Dendritic cell treated with granulocyte-macrophage colony-stimulating factor and Interleukin-4, amounts not matched to agents 40 ng/mL and 50 ng/mL, for 4 days (primary cell): ENCODE results near the gene KIF5A.
"Not testable (repeated sequence)": the region's sequence is repeated elsewhere in the genome, so short reads cannot be mapped to it uniquely, and the experiment has no call there.

Experiments used
- H3K27ac Mint-ChIP-seq: one replicate; pipeline ENCODE4 v1.8.0; 2022; ENCODE audit warnings: mild to moderate bottlenecking, mixed read lengths
- H3K27me3 Mint-ChIP-seq: one replicate; pipeline ENCODE4 v1.8.0; 2022; ENCODE audit warnings: mild to moderate bottlenecking, mixed read lengths
- H3K36me3 Mint-ChIP-seq: one replicate; pipeline ENCODE4 v1.8.0; 2022; ENCODE audit warnings: low read depth, mixed read lengths
- H3K4me1 Mint-ChIP-seq: one replicate; pipeline ENCODE4 v1.8.0; 2022; ENCODE audit warnings: low read depth, mixed read lengths
- H3K4me3 Mint-ChIP-seq: one replicate; pipeline ENCODE4 v1.8.0; 2022; ENCODE audit warnings: mild to moderate bottlenecking, moderate library complexity, mixed read lengths
- H3K9me3 Mint-ChIP-seq: one replicate; pipeline ENCODE4 v1.8.0; 2022; ENCODE audit warnings: mixed read lengths
- intact Hi-C: fragments of 100-400 bp; cut with micrococcal nuclease; formaldehyde crosslinking; loops from one replicate; pipeline ENCODE4 v1.15.0; 2022

KIF5A gene

DNA sequence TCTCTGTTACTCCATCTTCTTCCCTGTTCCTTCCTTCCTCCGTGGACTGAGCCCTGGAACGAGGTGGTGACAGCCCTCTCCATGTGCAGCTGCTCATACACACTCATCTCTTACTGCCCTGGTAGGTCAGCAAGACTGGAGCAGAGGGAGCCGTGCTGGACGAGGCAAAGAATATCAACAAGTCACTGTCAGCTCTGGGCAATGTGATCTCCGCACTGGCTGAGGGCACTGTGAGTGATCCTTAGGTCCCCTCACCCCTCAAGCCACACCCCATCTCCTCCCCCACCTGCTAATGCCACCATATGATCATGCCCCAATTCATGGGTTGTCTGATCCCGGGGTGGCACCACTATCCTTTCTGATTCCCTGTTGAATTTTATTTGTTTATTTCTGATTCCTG lies 19.0 kb downstream of the KIF5A start:
- H3K27ac Mint-ChIP-seq: no peak overlapping the region
- no peaks in the 10 kb centered on the region for H3K4me1 Mint-ChIP-seq
- H3K36me3 Mint-ChIP-seq: no peaks in the 10 kb centered on the region
- intact Hi-C loops: no loop called here
- peaks cover 13% of the 10 kb centered on the region for H3K27me3 Mint-ChIP-seq
- no peak overlapping the region for H3K4me3 Mint-ChIP-seq
- no peaks in the 10 kb centered on the region for H3K9me3 Mint-ChIP-seq

DNA sequence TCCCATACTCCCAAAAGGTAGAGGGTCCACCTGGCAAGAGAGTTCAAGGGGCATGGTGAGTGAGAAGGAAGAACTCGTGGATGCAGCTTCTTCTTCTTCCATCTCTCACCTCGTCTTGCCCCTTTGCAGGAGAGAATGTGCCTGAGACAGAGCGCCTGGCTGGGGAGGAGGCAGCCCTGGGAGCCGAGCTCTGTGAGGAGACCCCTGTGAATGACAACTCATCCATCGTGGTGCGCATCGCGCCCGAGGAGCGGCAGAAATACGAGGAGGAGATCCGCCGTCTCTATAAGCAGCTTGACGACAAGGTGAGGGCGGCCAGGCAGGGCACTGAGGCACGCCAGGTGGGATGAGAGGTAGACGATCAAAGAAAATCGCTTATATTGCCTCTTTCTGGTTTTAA lies 20.0 kb downstream of the KIF5A start:
- intact Hi-C loops: no loop called here
- no peak overlapping the region for H3K4me3 Mint-ChIP-seq

DNA sequence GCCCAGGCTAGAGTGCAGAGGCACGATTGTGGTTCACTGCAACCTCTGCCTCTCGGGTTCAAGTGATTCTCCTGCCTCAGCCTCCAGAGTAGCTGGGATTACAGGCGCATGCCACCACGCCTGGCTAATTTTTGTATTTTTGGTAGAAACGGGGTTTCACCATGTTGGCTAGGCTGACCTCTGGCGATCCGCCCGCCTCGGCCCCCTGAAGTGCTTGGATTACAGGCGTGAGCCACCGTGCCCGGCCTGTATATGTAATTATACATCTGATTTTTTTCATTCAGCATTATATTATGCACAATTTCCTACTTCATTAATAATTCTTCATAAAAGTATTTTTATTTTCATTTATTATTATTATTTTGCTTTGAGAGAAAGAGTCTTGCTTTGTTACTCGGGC lies 20.6 kb downstream of the KIF5A start:
- H3K4me3 Mint-ChIP-seq, H3K9me3 Mint-ChIP-seq, intact Hi-C loops, H3K27ac Mint-ChIP-seq, H3K4me1 Mint-ChIP-seq, H3K27me3 Mint-ChIP-seq, H3K36me3 Mint-ChIP-seq: not testable (repeated sequence)

More for the DNA sequence above, 20.0 kb downstream of the KIF5A start:
- Mint-ChIP-seq H3K27ac (no peak overlapping the region), H3K9me3 (no peaks in the 10 kb centered on the region), H3K36me3 (no peaks in the 10 kb centered on the region), H3K27me3 (peaks cover 5% of the 10 kb centered on the region), H3K4me1 (no peaks in the 10 kb centered on the region)

- Mint-ChIP-seq H3K36me3 (no peaks in the 10 kb centered on the region), H3K9me3 (no peaks in the 10 kb centered on the region), H3K4me3 (no peak overlapping the region), H3K27ac (no peak overlapping the region), H3K4me1 (no peaks in the 10 kb centered on the region), H3K27me3 (peaks cover 11% of the 10 kb centered on the region)
- intact Hi-C loops: no loop called here
These were observed 22.3 kb downstream of the KIF5A start for GRCh38 chr12:57571926-57572762.

DNA sequence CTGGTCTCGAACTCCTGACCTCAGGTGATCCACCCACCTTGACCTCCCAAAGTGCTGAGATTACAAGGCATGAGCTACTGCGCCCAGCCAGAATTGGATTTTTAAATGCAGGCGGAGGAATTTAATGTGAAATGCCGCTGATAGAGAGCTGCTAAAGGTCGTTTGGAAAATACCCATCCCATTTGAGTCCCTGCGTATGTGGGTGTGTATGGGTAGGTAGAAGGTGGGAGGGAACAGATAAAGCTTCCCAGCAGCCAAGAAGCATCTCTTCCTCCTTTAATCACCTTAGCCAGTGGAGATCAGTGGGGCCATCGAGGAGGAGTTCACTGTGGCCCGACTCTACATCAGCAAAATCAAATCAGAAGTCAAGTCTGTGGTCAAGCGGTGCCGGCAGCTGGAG lies 25.0 kb downstream of the KIF5A start:
- Mint-ChIP-seq H3K4me3 (no peak overlapping the region), H3K27ac (no peak overlapping the region), H3K9me3 (no peaks in the 10 kb centered on the region), H3K4me1 (no peaks in the 10 kb centered on the region), H3K27me3 (peaks cover 15% of the 10 kb centered on the region), H3K36me3 (no peaks in the 10 kb centered on the region)
- intact Hi-C loops: no loop called here

GRCh38 chr12:57575771-57576612 lies 26.1 kb downstream of the KIF5A start:
- no peak overlapping the region for H3K4me3 Mint-ChIP-seq
- H3K27me3 Mint-ChIP-seq: peaks cover 18% of the 10 kb centered on the region
- no peaks in the 10 kb centered on the region for H3K36me3 Mint-ChIP-seq
- H3K27ac Mint-ChIP-seq: no peak overlapping the region
- no peaks in the 10 kb centered on the region for H3K4me1 Mint-ChIP-seq
- intact Hi-C loops: no loop called here
- H3K9me3 Mint-ChIP-seq: no peaks in the 10 kb centered on the region

- no peaks in the 10 kb centered on the region for H3K9me3 Mint-ChIP-seq
- H3K27ac Mint-ChIP-seq: no peak overlapping the region
- peaks cover 18% of the 10 kb centered on the region for H3K27me3 Mint-ChIP-seq
- H3K36me3 Mint-ChIP-seq: no peaks in the 10 kb centered on the region
- no peak overlapping the region for H3K4me3 Mint-ChIP-seq
- intact Hi-C loops: no loop called here
- H3K4me1 Mint-ChIP-seq: no peaks in the 10 kb centered on the region
These were observed 26.8 kb downstream of the KIF5A start for GRCh38 chr12:57576613-57577160.

DNA sequence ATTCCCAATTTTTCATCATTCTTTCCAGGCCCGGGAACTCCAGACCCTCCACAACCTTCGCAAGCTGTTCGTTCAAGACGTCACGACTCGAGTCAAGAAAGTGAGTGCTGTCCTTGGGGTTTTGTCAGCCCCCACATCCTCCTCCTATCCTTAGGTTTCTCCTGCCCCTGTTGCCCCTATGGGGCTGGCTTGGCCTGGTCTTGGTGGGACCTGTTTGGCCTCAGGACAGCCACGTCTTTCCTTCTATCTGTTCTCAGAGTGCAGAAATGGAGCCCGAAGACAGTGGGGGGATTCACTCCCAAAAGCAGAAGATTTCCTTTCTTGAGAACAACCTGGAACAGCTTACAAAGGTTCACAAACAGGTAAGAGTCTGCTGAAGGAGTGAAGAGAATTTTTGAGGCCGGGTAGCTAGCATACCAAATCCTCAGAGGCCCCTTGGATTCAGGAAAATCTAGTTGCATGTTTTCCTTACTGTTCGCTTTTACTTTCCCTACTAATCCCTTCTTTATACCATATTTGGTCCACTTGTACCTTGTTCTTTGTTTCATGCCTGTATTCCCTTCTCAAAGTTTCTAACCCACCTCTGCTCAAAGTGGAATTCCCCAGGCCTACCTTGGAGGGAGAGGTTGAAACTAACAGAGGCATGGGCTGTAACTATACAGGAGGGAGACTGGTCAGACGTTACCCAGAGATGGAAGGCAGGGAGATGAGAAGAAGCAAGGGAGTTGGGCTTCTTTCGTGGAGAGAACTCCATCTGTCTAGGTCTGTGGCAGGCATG lies 28.3 kb downstream of the KIF5A start:
- Mint-ChIP-seq H3K9me3 (no peaks in the 10 kb centered on the region), H3K27me3 (peaks cover 28% of the 10 kb centered on the region), H3K4me1 (peaks cover 3% of the 10 kb centered on the region), H3K4me3 (no peak overlapping the region), H3K27ac (no peak overlapping the region), H3K36me3 (no peaks in the 10 kb centered on the region)
- intact Hi-C loops: no loop called here

DNA sequence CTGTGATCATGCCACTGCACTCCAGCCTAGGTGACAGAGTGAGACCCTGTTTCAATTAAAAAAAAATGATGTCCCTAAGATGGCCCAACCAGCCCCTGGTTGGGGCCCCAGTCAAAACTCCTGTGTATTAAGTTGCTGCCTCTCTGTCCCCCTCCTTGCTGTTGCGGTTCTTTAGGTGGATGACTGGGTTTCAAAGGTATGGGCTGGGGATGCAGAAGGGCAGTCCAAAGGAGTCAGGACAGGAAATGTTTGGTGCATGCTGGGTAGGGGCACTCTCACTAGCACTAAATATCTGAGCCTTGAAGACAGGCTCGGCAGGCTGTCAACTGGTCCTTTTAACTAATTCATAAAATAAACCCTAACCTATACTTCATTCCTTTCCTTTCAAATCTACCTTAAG lies 29.2 kb downstream of the KIF5A start:
- Mint-ChIP-seq H3K9me3 (no peaks in the 10 kb centered on the region), H3K36me3 (no peaks in the 10 kb centered on the region), H3K27ac (no peak overlapping the region), H3K4me1 (peaks cover 11% of the 10 kb centered on the region), H3K4me3 (no peak overlapping the region), H3K27me3 (peaks cover 32% of the 10 kb centered on the region)
- intact Hi-C loops: no loop called here

DNA sequence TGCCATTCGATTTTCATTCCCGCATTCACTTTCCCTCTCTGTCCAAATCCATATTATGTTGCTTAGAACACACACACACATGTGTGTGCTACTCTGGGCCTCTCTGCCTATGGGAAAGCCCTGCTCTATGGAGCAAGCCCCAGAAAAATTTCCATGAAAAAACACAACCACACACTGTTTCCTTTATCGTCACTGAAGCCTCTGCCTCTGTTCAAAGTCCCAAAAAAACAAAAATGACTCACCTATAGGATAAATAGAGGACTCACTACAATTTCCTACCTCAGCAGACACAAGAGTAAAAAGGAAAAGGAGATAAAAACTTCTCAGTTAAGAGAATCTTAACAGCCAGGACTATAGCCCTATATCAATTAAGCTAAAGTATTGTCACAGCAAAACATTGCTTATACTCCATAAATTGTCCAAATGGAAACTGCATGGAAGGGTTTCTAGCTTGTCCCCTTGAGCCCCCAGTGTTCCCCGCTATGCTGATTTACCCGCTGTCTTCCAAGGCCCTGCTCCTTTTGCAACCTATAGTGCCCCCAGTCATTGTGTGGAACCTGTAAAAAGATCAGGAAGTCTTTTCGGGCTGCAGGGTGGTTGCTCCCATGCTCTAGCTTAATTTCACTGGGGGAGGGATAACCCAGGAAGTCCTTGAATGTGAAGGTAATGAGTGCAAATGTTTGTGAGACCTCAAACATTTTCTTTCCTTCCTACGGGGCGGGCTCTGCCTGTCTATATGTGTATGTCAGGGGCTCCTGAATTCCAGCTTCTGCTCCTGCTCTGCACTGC lies 30.0 kb downstream of the KIF5A start:
- Mint-ChIP-seq H3K9me3 (no peaks in the 10 kb centered on the region), H3K27ac (no peak overlapping the region), H3K4me1 (peaks cover 20% of the 10 kb centered on the region), H3K27me3 (peaks cover 31% of the 10 kb centered on the region), H3K36me3 (no peaks in the 10 kb centered on the region), H3K4me3 (no peak overlapping the region)
- intact Hi-C loops: loop anchor here (5.0 to 10.0 kb wide), 2 partner anchors 162 to 325 kb away; no protein-coding TSS in a partner anchor

- intact Hi-C loops: loop anchor here (5.0 to 10.0 kb wide), 2 partner anchors 162 to 324 kb away; no protein-coding TSS in a partner anchor
- Mint-ChIP-seq H3K4me3 (no peak overlapping the region), H3K27ac (no peak overlapping the region), H3K4me1 (peaks cover 25% of the 10 kb centered on the region), H3K27me3 (peaks cover 29% of the 10 kb centered on the region), H3K36me3 (no peaks in the 10 kb centered on the region), H3K9me3 (no peaks in the 10 kb centered on the region)
These were observed 30.6 kb downstream of the KIF5A start for GRCh38 chr12:57580466-57580795.

- H3K9me3 Mint-ChIP-seq: no peaks in the 10 kb centered on the region
- peaks cover 25% of the 10 kb centered on the region for H3K4me1 Mint-ChIP-seq
- H3K27ac Mint-ChIP-seq: no peak overlapping the region
- H3K4me3 Mint-ChIP-seq: no peak overlapping the region
- H3K36me3 Mint-ChIP-seq: no peaks in the 10 kb centered on the region
- intact Hi-C loops: loop anchor here (5.0 to 10.0 kb wide), 2 partner anchors 160 to 323 kb away; no protein-coding TSS in a partner anchor
- H3K27me3 Mint-ChIP-seq: peaks cover 25% of the 10 kb centered on the region
These were observed 32.0 kb downstream of the KIF5A start for GRCh38 chr12:57581802-57582201.

GRCh38 chr12:57582440-57582839 lies 32.6 kb downstream of the KIF5A start:
- Mint-ChIP-seq H3K27ac (no peak overlapping the region), H3K4me1 (peaks cover 25% of the 10 kb centered on the region), H3K36me3 (no peaks in the 10 kb centered on the region), H3K9me3 (no peaks in the 10 kb centered on the region), H3K4me3 (no peak overlapping the region), H3K27me3 (peaks cover 25% of the 10 kb centered on the region)
- intact Hi-C loops: loop anchor here (5.0 to 10.0 kb wide), 2 partner anchors 160 to 322 kb away; no protein-coding TSS in a partner anchor
